NOMO-1 (cell line): Measurements from ENCODE around the gene CORO2A.

ENCODE experiments used
- DNase-seq, 2 experiments: peaks; one replicate each; lab custom pipeline; 2025; ENCODE audit not compliant: unreplicated experiment in 2 of 2; lab: John Stamatoyannopoulos, UW

The CORO2A gene

DNA sequence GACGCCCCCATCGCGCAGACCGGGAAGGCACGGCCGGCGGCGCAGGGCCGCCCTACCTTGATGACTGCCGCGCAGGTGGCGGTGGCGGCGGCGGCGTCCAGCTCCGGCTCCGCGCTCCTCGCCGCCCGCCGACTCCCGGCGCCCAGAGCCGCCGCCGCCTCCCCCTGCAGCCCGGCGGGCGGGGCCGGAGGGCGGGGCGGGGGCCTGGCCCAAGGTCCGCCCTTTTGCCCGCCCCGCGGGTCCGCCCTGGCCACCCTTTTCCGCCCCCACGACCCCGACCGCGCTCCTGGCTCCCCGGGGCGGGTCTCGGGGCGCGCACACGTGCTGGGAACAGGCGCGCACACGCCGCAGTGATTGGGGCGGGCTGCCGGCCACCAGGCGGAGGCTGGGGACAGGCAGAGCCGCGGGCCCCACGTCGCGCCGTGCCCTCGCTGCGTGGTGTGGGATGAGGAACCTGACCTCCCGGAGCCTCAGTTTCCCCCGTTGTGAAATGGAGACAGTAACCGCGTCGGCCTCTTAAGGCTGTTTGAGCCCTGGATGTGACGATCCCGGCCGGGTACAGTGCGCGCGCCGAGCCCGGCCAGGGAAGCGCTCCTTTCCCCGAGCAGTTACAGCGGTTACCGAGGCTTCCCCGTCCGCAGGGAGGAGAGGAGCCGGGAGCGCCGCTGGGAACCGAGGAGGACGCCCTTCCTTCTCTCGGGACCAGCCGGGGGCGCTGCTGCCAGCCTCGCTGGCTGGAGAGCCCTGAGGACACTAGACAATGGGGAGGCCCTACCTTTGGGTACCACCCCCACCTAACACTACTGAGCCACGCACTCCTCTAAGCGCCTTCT is at the start of gene CORO2A:
Gene CORO2A (minus strand): TSS at position 135 of the 833 bp plus-strand sequence. CDS start 34,977 bp downstream, outside the sequence.
- DNase-seq: peak; percentile 71 to 82

DNA sequence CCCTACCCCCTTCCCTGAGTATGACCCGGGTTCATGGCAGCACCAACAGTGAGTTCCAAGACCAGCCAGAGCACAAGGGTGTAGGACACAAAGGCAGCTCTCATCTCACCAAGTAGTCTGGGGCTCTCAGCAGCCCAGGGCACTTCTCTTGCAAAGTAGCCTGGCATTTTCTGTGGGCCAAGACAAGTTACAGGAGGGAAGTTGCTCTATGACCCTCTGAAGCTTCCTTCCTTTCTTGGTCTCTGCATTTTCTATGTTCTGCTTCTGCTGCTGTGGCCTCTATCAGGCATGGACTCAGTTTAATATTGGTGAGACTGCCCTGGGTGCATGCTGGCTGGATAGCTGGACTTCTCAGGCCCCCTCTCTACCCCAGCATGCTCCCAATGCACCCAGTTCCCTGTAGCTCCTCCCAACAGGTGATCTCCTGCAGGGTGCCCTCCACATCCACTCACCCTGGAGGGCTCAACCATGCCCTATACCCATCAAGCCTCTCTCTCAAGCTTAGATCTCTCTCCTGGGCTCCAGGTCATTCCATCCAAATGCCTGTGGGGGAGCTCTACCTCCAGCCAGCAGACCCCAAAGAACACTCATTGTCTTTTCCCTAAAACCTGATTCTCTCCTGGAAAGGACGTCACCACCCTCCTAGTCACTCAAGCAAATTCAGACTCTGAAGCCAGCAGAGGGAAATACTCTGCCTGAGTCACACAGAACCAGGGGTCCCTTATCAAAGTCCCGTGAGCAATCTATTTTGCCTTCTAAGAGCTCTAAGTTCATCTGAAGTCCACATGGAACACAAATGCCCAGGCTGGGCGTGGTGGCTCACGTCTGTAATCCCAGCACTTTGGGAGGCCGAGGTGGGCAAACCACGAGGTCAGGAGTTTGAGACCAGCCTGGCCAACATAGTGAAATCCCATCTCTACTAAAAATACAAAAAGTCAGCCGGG is 49.2 kb upstream of the CORO2A start:
- no peak for DNase-seq

DNA sequence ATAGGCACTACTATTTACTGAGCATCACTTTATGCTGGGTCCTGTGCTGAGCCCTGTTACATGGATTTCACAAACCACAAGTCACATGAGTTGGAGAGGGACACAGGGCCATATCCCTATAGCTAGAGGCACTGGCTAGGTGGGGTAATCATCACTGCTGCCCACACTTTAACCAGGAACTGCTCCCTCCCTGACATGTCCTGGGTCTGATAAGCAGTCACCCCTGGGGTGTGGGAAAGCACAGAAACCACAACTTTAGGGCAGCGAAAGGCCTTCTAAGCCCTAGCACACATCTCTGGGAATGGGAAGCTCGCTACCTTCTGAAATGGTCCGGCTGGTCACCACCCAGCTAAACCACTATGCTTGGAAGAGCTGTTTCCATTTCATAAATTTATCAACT is 48.0 kb upstream of the CORO2A start:
- no peak for DNase-seq

GRCh38 chr9:98236901-98237487 is 44.6 kb upstream of the CORO2A start:
- no peak for DNase-seq

DNA sequence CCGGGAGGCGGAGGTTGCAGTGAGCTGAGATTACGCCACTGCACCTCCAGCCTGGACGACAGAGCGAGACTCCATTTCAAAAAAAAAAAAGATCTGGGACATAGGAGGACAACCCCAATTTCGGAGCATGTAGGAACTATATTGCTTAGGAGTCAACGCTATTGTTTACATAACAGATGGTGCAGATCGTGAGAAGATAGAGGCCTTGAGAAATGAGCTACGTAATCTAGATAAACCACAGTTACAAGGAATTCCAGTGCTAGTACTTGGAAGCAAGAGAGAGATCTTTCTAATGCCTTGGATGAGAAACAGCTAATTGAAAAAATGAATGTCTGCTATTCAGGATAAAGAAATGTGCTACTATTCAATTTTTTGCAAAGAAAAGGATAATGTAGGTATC is 42.7 kb upstream of the CORO2A start:
- DNase-seq: no peak

GRCh38 chr9:98234245-98234825 is 41.9 kb upstream of the CORO2A start:
- no peak for DNase-seq

GRCh38 chr9:98232926-98233325 is 40.5 kb upstream of the CORO2A start:
- DNase-seq: no peak

DNA sequence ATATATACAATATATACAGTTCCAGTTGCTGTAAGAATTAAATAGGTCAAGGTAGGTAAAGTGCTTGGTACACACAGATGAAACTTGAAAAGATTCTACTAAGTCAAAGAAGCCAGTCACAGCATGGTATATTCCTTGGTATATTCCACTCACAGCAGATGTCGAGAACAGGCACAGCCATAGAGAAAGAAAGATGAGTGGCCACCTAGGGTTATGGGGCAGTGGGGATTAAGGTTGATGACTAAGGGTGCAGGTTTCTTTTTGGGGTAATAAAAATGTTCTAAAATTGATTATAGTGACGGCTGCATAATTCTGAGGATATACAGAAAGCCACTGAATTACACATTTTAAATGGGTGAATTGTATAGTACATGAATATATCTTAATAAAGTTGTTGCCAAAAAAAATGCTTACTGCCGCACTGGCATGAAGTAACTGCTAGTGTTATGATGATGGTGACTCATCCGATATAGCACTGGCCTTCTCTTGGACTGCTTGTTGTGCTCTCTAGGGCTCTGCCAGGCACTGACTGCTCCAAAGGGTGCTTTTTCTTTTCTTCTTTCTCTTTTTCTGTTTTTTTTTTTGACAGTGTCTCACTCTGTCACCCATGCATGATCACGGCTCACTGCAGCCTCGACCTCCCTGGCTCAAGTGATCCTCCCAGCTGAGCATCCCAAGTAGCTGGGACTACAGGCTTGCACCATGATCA is 39.5 kb upstream of the CORO2A start:
- DNase-seq: no peak

GRCh38 chr9:98230789-98231188 is 38.4 kb upstream of the CORO2A start:
- no peak for DNase-seq

- DNase-seq: no peak
These were observed 37.9 kb upstream of the CORO2A start for GRCh38 chr9:98230304-98230703.

GRCh38 chr9:98229620-98230019 is 37.2 kb upstream of the CORO2A start:
- DNase-seq: no peak

GRCh38 chr9:98229090-98229395 is 36.6 kb upstream of the CORO2A start:
- DNase-seq: no peak

- DNase-seq: no peak
These were observed 36.1 kb upstream of the CORO2A start for GRCh38 chr9:98228392-98229089.

GRCh38 chr9:98227883-98228282 is 35.4 kb upstream of the CORO2A start:
- DNase-seq: no peak

DNA sequence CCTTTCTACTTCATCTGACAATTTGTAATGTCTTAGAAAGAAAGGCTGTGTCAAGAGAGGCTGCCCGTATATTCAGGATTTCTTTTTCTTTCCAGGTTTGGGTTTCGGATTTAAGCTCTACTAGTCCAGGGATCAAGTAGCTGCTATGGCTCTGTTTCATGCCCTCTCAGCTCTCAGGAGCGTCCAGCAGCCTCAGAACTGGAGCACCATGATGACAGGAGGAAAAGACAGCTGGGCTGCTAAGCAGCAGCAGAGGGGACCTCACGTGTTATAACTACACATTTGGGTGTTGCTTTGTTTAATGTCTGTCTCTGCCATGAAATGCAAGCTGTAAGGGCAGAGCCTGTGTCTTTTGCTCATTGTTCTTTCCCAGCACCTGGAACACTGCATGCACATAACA is 34.5 kb upstream of the CORO2A start:
- DNase-seq: no peak

GRCh38 chr9:98226516-98226915 is 34.1 kb upstream of the CORO2A start:
- no peak for DNase-seq

DNA sequence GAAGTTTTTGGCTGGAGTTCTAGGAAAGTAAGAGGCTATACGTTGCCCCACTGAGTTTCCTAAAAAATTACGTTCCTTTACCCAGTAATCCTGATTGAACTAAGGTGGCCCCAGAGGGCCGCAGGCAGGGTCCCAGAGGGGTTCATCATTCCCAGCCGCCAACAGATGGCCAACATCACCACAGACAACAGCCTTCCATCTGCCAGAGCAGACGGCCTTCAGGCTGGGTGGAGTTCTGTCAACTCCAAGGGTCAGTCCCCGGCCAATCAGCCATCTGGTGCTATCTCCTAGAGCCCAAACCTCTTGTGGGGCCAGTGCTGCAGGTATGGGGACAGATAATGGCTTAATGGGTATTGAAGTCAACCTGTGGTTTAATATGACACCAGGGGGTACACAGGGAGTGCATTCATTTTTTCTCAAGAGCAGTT is 32.6 kb upstream of the CORO2A start:
- DNase-seq: no peak

DNA sequence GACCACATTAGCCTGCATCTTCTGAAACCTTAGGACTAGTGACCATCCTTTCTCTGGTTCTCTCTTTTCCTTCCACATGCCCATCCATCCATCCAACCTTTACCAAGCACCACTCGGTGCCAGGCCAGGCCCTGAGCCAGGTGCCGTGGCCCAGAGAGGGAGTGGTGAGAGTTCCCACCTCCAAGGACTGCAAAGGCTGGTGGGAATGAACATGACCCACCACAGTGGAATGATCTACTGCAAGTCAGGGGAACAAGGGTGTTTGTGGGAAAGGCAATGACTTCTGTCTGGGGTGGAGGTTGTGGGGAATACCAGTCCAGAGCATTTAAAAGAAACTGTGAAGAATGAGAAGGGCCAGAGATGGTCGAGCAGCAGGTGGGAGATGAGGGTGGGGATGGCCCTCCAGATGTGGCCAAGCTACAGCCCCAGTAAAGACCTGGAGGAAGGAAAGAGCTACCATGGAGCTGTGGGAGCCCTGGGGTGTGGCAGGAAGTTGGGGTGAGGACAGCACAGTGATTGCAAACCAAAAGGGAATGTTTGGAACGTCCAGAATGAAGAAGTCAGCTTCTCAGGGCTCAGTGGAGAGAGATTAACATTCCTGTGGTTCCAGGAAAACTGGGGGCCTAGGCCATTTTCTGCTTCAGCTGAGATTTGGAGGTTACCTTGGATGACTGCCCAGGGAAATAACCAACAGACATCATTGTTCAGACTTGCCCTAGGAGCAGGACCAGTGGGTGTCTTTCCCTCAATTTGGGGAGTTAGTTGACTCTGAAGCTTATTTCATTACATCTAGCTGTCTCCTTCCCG is 30.7 kb upstream of the CORO2A start:
- DNase-seq: no peak

- DNase-seq: no peak
These were observed 28.5 kb upstream of the CORO2A start for GRCh38 chr9:98220911-98221310.
